HG02943 (cell line): ENCODE data around the gene SRCAP.
"Not testable (repeated sequence)": the region's sequence is repeated elsewhere in the genome, so short reads cannot be mapped to it uniquely, and the experiment has no call there.

Experiments used
- ATAC-seq: cut with Tn5 transposase; IDR thresholded peaks from one replicate; pipeline ENCODE4 v1.9.1; 2021; ENCODE audit warnings: mild to moderate bottlenecking, low read depth, moderate library complexity; ENCODE audit not compliant: unreplicated experiment

Gene SRCAP

DNA sequence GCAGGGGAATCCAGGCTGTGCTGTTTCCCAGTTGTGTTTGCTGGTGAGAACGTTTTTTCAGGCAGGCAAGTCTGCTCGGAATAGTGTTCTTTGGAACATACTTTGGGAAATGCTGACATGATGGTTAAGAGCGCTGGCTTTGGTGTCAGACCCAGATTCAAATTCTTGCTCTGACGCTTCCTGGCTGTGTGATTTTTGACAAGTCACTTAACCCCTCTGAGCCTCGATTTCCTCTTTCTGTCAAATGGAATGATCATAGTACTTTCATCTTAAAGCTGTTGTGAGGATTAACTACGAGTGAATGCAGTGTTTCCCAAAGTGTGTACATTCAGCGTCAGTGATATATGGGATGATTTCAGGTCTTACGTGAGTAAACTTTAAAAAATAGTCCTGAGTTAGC, 35.9 kb upstream of the SRCAP start:
- ATAC-seq, result no peak

DNA sequence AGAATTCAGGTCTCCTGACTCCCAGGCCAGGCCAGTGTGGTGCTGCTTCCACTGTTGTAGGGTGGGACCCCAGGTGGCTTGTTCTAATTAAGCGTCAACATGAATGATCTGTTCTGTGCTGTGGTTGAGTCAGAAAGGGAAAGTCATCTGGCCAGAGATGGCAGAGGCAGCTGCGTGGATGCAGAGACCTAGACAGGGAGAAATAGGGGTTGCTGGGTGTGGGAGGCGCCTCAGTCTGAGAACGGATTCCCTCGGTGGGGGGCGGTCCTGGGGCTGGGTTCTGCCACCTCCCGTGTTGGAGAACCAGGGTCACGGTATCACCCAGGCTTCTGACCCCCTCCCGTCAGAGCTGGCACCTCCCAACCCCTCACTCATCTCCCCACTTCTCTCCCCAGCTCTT, 35.2 kb upstream of the SRCAP start:
- ATAC-seq, result no peak

DNA sequence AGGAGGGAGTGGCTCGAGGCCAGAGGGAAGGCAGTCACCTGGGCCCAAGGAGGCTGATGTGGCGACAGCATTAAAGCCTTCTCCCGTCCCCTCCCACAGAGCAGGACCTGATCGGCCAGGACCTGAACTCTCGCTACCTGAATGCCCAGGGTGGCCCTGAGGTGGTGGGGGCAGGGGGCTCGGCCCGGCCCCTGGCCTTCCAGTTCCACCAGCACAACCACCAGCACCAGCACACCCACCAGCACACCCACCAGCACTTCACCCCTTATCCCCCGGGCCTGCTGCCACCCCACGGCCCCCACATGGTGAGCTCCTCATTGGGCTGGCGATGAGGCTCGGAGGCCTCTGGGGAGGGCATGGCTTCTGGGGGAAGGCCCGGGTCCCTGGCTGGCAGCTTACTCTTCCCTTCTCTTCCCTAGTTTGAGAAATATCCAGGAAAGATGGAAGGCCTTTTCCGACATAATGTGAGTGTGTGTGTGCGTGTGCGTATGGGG, 34.3 kb upstream of the SRCAP start:
- ATAC-seq, result no peak

DNA sequence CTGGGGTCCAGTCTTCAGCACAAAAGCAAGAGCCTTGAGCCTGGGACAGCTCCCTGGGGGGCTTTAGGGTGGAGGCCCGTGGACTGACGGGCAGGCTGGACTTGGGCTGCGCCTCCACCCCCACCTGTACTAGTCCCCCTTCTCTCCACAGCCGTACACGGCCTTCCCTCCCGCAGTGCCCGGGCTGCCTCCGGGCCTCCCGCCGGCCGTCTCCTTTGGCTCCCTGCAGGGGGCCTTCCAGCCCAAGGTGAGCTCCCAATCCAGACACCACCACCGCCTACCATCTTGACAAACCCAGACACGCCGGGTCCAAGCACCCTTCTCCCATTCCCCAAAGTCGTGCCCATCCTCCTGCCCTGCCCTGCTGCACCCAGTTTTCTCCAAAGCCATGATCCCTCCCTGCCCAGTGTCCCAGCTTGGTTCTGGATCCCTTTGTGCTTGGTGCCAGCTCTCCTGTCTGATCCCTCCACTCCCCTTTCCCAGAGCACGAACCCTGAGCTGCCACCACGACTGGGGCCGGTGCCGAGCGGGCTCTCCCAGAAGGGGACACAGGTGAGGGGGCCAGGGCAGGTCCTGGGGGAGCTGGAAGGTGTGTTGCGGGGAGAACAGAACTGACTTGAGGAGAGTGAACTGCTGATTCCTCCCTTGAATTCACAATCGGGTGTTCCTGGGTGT, 33.7 kb upstream of the SRCAP start:
- no peak for ATAC-seq

DNA sequence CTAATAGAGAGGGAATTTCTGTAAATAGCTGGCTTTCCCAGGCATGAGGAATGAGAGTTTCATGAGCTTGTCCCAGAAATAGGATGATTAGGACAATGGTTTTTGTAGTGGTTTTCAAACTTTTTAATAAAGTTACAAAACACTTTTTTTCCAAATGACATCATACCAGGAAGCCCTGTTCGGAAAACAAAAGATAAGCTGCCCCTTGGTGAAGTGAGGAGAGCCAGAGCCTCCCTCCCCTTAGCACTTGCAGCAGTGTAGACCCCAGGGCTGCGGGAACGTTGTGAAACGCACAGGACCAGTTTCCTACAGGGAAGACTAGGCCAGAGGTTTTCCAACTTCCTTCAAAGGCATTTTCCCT, 33.2 kb upstream of the SRCAP start:
- no peak for ATAC-seq

DNA sequence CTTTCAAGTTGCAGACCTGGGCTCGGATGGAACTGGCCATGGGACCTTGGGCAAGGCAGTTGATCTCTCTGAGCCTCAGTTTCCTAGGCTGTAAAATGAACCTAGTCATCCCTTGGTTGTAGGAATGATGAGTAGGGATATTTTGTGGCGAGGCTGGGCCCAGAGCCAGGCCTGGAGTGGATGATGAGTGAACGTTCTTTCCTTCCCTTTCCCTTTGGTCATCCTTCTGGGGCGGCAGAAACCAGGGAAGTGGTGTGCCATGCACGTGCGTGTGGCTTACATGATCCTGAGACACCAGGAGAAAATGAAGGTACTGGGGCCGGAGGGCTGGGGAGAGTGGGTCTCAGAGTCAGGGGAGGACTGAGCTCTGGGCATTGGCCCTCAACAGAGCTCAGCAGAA, 32.3 kb upstream of the SRCAP start:
- no peak for ATAC-seq

DNA sequence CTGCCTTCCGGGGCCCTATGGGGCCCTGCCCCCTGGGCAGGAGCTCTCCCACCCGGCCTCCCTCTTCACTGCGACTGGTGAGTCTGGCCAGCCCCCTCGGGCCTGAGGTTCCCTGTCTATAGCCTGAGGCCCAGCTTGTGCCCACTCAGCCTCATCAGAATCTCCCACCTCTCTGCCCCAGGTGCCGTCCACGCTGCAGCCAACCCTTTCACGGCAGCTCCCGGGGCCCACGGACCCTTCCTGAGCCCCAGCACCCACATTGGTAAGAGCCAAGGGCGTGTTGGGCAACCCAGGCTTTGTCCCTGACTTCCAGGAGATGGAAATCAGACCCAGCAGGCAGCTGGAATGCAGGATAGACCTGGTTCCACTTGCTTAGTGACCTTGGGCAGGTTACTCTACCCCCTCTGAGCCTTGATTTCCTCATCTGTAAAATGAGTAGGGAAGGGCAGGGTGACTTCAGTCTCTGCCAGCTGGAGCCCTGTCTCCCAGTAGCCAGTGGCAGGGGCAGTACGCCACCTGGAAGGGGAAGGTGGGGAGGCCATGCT, 31.5 kb upstream of the SRCAP start:
- ATAC-seq, result no peak

DNA sequence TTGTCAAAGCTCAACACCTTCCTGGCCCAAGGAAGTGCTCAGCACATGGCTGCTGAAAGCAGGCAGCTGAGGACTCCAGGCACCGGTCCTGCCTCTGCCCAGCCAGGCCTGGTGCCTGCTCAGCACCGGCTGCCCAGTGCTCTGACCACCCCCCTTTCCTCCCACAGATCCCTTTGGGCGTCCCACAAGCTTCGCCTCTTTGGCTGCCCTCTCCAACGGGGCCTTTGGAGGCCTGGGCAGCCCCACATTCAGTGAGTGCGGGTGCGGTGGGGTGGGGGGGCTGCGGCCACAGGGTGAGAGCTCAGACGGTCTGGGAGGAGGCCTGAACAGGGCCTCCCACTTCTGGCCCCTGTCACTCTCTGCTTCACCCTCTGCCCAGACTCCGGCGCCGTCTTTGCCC, 30.6 kb upstream of the SRCAP start:
- ATAC-seq, result no peak

DNA sequence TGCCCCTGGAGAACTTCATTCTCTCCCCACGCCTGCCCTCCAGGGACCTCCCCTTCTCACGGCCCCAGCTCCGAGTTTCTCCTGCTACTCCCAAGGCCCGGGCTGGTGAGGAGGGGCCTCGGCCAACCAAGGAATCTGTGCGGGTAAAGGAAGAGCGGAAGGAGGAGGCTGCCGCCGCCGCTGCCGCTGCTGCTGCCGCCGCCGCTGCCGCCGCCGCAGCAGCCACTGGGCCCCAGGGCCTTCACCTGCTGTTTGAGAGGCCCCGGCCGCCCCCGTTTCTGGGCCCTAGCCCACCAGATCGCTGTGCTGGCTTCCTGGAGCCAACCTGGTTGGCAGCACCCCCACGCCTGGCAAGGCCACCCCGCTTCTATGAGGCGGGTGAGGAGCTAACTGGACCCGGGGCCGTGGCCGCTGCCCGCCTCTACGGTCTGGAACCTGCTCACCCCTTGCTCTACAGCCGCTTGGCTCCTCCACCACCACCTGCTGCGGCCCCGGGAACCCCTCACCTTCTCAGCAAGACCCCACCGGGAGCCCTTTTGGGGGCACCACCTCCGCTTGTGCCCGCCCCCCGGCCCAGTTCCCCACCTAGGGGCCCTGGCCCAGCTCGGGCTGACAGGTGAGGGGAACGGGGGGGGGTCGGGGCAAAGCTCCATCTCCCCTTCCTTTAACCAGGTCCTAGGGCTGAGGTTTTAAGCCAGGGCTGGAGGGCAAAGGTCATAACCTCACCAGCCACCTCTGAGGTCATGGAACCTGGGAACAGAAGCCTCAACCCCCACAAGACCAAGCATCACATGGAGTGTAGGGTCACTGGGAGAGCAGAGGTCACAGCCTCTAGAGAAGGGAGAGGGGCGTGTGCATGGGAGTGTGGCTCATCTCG, 29.7 kb upstream of the SRCAP start:
- no peak for ATAC-seq

DNA sequence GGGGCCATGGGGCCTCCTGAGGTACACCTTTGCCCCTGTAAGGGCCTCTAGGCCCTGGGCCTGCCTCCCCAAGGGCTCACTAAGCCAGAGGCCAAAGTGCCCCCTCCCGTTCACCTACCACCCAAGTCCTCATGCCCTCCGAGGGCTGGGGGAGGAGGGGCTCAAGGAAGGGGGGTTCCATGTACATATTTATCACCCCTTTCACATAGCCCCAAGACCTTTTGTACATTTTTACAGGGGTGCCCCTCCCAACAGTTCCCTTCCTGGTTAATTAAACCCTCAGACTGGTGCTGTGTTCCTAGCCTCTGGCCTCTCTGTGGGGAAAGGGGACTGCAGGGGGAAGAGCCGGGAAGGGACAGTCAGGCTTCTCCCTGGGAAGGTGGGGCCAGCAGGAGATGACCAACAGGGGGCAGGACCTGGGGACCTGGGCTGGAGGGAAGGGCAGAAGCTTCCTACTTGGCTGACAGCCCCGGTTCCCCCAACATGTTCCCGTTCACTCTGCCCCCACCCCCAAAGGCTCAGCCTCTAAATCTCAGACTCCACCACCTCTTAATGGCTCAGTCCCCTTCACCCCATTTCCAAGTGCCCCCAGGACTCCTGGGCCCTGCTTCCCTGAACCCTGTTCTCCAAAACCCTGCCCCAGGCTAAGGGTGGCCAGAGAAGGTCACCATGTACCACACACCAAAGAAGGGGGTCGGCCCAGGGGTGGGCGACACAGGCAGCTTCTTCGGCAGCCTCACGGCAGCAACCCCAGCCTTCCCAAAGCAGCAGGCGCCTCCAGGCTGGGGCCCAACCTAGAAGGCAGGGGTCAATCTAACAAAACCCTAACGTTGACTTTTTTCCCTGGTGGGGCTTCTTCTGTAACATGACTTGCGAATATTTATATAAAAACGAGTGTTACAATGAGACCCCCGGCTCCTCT, 28.8 kb upstream of the SRCAP start:
- ATAC-seq, result no peak

DNA sequence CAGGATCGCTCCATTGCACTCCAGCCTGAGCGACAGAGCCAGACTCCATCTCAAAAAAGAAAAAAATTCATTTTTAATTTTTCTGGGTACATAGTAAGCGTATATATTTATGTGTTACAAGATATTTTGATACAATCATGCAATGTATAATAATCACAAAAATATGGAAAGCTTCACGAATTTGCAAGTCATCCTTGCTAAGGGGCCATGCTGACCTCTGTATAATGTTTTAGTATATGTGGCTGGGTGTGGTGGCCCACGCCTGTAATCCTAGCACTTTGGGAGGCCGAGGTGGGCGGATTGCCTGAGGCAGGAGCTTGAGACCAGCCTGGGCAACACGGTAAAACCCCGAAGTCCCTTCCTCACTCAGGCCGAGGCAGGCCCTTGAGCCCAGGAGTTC, 23.8 kb upstream of the SRCAP start:
- no peak for ATAC-seq

DNA sequence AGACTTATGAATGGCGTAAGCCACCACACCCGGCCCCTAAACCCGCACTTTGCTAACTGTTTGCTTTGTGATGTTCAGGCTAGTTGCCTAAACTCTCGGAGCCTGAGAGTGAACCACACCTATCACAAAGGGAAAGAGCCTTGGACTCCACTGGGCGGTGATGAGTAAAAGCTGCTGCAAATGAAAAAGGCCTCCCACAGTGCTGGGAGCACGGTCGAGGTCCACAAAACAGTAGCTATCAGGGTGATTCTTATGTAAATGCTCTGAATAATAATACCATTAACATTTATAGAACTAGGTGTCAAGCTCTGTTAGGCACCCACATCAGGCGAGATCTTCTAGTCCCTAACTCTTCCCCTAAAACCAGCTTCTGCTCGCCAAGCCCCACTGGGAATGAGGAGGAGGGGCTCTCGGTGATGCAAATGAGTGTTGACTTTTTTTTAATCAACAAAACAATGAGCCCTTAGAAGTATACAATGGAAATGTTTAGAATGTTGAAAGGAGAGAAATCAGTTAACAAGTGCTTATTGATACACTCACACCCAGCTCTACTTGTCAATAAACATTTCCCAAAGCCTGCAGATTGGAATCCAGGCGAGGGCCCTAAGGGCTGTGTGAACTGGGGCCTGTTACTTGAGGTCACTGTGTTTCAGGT, 20.9 kb upstream of the SRCAP start:
- ATAC-seq, result no peak

DNA sequence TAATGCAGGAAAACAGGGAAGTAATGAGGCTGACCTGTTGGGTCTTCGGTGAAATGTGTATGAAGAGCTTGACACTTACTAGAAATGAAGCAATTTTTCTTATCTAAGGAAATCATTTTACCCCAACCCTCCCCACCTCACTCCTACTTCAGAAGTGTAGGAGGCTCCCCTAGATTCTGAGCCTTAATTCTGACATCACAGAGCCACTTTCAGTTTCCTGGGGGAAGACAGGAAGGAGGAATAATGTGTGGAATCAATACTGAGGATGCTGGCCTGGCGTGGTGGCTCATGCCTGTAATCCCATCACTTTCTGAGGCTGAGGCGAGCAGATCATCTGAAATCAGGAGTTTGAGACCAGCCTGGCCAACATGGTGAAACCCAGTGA, 20.4 kb upstream of the SRCAP start:
- ATAC-seq, result no peak

DNA sequence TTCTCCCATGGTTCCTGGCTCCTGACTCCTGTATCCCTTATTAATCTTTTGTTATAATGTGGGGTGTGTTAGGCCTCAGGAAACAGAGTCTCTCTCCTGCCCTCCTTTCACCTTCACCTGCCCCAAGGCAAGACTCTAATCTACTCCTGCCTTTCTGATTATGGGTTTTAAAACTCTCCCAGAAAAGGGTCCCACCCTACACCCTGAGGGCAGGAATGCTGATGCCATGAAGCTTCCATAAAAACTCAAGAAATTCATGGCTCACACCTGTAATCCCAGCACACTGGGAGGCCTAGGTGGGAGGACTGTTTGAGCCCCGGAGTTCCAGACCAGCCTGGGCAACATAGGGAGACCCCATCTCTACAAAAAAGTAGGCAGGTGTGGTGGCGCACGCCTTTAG, 18.6 kb upstream of the SRCAP start:
- no peak for ATAC-seq

DNA sequence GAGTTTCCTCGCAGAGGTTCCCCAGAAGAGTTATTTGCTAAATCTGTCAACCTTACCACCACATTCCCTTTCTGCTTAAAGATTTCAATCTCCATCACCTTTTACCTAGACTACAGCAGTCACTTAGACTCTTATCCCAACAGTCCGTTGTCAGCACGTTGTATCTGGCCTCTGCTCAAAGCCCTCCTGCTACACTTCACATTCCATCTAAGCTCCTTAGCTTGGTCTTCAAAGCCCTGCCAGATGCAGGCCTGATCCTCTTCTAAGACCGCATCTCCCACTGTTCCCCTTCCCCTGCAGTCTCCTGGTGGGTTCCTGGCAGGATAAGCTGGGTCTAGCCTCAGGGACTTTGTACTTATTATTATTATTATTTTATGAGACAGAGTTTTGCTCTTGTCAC, 10.3 kb upstream of the SRCAP start:
- ATAC-seq, result no peak

DNA sequence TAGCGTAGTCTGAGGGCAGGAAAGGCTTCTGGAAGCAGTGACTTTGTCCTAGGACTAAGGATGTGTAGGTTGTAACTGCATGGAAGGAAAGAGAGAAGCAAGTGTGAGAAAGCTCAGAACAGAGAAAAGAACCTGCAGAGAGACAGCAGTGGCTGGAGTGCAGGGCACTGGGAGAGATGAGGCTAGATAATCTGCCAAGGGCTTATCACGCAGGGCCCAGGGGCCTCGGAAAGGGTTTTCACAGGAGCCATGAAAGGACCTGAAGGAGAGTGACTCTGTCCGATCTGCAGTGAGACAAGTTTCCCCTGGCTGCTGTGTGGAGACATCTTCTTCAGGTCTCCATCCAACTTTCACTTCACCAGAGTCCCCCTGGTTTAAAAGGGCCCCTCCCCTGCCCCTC, 7.1 kb upstream of the SRCAP start:
- no peak for ATAC-seq

DNA sequence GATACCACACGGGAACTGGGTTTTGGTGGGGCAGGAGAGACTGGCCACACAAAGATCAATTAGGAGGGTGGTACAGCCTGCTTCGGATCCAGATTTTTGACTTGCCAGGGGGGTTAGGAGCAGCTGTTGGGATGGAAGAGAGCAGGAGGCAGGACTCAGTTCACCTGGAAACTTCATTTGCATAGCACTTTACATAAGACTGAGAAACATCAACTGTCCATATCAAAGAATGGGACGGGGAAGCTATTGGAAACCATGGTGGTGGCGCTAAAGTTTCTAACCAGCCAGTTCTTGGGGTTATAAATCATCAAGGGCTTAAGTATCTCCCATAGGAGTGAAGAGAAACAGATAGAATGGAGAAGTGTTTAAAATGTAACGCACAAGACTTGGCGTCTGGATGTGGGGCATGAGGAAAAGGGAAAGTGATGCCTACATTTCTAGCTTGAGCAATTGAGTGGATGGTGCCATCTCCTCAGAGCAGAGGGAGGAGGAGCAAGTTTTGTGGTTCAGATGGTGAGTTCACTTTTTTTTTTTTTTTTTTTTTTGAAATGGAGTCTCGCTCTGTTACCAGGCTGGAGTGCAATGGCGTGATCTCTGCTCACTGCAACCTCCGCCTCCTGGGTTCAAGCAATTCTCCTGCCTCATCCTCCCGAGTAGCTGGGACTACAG, 6.4 kb upstream of the SRCAP start:
- no peak for ATAC-seq

DNA sequence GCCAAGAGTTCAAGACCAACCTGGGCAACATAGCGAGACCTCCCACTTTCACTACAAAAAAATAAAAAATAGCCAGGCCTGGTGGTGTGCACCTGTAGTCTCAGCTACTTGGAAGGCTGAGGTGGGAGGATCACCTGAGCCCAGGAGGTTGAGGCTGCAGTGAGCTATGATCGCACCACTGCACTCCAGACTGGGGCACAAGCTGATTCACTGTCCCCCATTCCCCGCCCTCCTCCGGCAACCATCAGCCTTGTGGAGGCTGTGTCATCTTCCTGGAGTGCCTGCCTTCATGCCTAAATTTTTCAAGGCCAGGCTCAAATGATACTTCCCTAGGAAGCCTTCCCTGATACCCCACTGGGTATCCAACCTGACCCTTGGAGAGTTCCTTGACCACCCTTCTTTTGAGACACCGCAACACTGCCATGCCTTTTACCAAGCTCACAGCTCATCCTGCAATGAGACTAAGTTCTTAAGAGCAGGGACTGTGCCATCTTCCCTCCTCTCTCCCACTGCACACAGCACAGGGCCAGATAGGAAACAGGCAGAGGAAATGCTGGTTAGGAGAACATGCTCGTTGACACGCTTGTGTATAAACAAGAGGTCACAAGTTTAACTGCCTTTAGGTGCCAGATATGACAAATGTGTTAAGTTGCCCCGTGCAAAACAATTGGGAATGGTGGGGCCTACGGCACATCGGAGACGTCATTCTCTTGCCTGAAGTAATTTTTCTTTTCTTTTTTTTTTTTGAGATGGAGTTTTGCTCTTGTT, 3.9 kb upstream of the SRCAP start:
- ATAC-seq, result no peak

DNA sequence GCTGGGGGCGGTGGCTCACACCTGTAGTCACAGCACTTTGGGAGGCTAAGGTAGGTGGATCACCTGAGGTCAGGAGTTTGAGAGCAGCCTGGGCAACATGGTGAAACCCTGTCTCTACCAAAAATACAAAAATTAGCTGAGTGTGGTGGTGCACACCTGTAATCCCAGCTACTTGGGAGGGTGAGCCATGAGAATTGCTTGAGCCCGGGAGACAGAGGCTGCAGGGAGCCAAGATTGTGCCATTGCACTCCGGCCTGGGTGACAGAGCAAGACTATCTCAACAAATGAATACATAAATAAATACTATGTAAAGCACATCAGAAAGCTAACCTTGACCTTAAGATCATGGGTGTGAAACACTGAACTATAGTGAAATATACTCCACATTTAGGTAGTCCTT, 2.3 kb upstream of the SRCAP start:
- not testable (repeated sequence) for ATAC-seq
